B cell (primary cell): Measurements from ENCODE around the gene SENP2. TPM values are rescaled to one million over a fixed set of nuclear protein-coding genes. Genes with fewer than 3 reads are reported as not detected.

Source experiments
- ATAC-seq: fragments of 200-7000 bp; cut with Tn5 transposase; one replicate; pipeline ENCODE4 v1.10.0; 2021; ENCODE audit warnings: low read depth, mild to moderate bottlenecking, moderate number of reproducible peaks, moderate library complexity
- CTCF ChIA-PET: fragments of 350-600 bp; sonication (Branson Sonifier 250); formaldehyde crosslinking; loops from one replicate; lab custom pipeline; 2021; ENCODE audit warnings: antibody characterized with exemption, inconsistent platforms; lab: Charles Lee
- POLR2A ChIA-PET: fragments of 350-600 bp; sonication (Branson Sonifier 250); formaldehyde crosslinking; loops from one replicate; lab custom pipeline; 2021; ENCODE audit warnings: antibody characterized with exemption; lab: Charles Lee
- DNase-seq: peaks from one replicate; pipeline ENCODE4 v3.0.0; 2013
- H2AFZ ChIP-seq: 2 replicates; pipeline ENCODE4 v1.6.1; 2012; ENCODE audit warnings: mild to moderate bottlenecking, low read depth, low read length; ENCODE audit not compliant: insufficient read depth, poor library complexity, severe bottlenecking
- H3K27ac ChIP-seq, 2 donors: 1 replicate in 1 of 2; 2 replicates in 1 of 2; pipeline ENCODE4 v1.5.1; 2012 to 2013; ENCODE audit warnings: low read length in 2 of 2, mild to moderate bottlenecking in 2 of 2, moderate library complexity in 1 of 2
- H3K27me3 ChIP-seq, 4 experiments: fragments of 200-600 bp in 1 of 4; sonication (generic) in 1 of 4; replicated peaks in 1 of 4; 1 replicate in 2 of 4; 2 replicates in 2 of 4; pipeline versions ENCODE4 v1.6.1 to v1.7.0; 2013 to 2016; ENCODE audit warnings: low read length in 3 of 4, mild to moderate bottlenecking in 2 of 4, mixed read lengths in 1 of 4, moderate library complexity in 1 of 4; ENCODE audit not compliant: insufficient read depth in 4 of 4, control insufficient read depth in 3 of 4; ENCODE audit errors: control extremely low read depth in 1 of 4
- H3K36me3 ChIP-seq, 2 experiments: replicated peaks in 1 of 2; 1 replicate in 1 of 2; 2 replicates in 1 of 2; pipeline versions ENCODE4 v1.6.1 to v1.7.1; 2013; ENCODE audit warnings: low read length in 1 of 2; ENCODE audit not compliant: insufficient read depth in 2 of 2, control insufficient read depth in 1 of 2; ENCODE audit errors: control extremely low read depth in 1 of 2, extremely low read depth in 1 of 2
- H3K4me1 ChIP-seq, 2 donors: fragments of 200-600 bp in 1 of 2; sonication (generic) in 1 of 2; 1 replicate in 1 of 2; 2 replicates in 1 of 2; pipeline versions ENCODE4 v1.5.1 to v1.6.1; 2013 to 2017; ENCODE audit warnings: low read length in 2 of 2; ENCODE audit not compliant: control insufficient read depth in 2 of 2, insufficient read depth in 2 of 2
- H3K4me2 ChIP-seq: replicated peaks from 2 replicates; pipeline ENCODE3; 2012; ENCODE audit warnings: mild to moderate bottlenecking, low read depth, low read length; ENCODE audit not compliant: poor library complexity, severe bottlenecking
- H3K4me3 ChIP-seq, 5 experiments: fragments of 200-600 bp in 1 of 5; sonication (generic) in 1 of 5; 1 replicate in 3 of 5; 2 replicates in 2 of 5; pipeline versions ENCODE4 v1.5.1 to v1.7.0; 2011 to 2016; ENCODE audit warnings: low read length in 4 of 5, mild to moderate bottlenecking in 4 of 5, low read depth in 2 of 5, control low read depth in 1 of 5, moderate library complexity in 1 of 5; ENCODE audit not compliant: insufficient read depth in 1 of 5; ENCODE audit errors: control extremely low read depth in 1 of 5, extremely low read depth in 1 of 5
- H3K79me2 ChIP-seq: fragments of 200-600 bp; sonication (generic); one replicate; pipeline ENCODE4 v1.6.0; 2016; ENCODE audit warnings: low read length; ENCODE audit not compliant: control insufficient read depth, insufficient read depth
- H3K9ac ChIP-seq: fragments of 200-600 bp; sonication (generic); 2 replicates; pipeline ENCODE4 v1.6.1; 2017; ENCODE audit warnings: mild to moderate bottlenecking, low read length, moderate library complexity
- H3K9me3 ChIP-seq, 3 donors: one replicate each; pipeline versions ENCODE4 v1.6.1 to v1.7.1; 2013; ENCODE audit warnings: low read length in 2 of 3; ENCODE audit not compliant: control insufficient read depth in 2 of 3, insufficient read depth in 1 of 3; ENCODE audit errors: control extremely low read depth in 1 of 3
- H4K20me1 ChIP-seq: 2 replicates; pipeline ENCODE4 v1.6.0; 2012; ENCODE audit warnings: mild to moderate bottlenecking, low read length; ENCODE audit not compliant: insufficient read depth, control insufficient read depth, poor library complexity, severe bottlenecking
- H3K27ac Mint-ChIP-seq: one replicate; pipeline ENCODE4 v1.8.0; 2021; ENCODE audit warnings: mixed read lengths
- H3K27me3 Mint-ChIP-seq: one replicate; pipeline ENCODE4 v1.8.0; 2021; ENCODE audit warnings: mixed read lengths
- H3K4me1 Mint-ChIP-seq: one replicate; pipeline ENCODE4 v1.8.0; 2021; ENCODE audit warnings: mixed read lengths
- H3K4me3 Mint-ChIP-seq: one replicate; pipeline ENCODE4 v1.8.0; 2021; ENCODE audit warnings: mixed read lengths
- H3K9me3 Mint-ChIP-seq: one replicate; pipeline ENCODE4 v1.8.0; 2022; ENCODE audit warnings: mixed read lengths; ENCODE audit not compliant: insufficient read depth
- EZH2 ChIP-seq: IDR thresholded peaks from 2 replicates; pipeline ENCODE4 v1.6.1; 2012; ENCODE audit warnings: borderline replicate concordance, low read depth, mild to moderate bottlenecking, moderate library complexity, low read length; ENCODE audit not compliant: insufficient read depth, poor library complexity, severe bottlenecking
- WGBS: methylation state at CpG from one replicate; pipeline ENCODE4 v1.1.5; 2013; ENCODE audit warnings: missing lambda C conversion rate; ENCODE audit not compliant: insufficient coverage; 5-methylcytosine and 5-hydroxymethylcytosine counted together
- intact Hi-C: fragments of 100-400 bp; cut with micrococcal nuclease; formaldehyde crosslinking; loops from one replicate; pipeline ENCODE4 v1.10.0; 2022
- polyA plus RNA-seq: library from polyadenylated mRNA; depleted of rRNA; stranded (reverse); fragments of >200 nt; gene quantifications from 2 replicates; pipeline ENCODE4 v1.2.3, GENCODE V29; 2012
- total RNA-seq, 2 donors: library from RNA; stranded (reverse); fragments of 120-200 nt in 1 of 2; gene quantifications; 1 replicate in 1 of 2; 2 replicates in 1 of 2; pipeline versions ENCODE4 v1.2.3 to v1.2.4, GENCODE V29; 2013 to 2022
- TF ChIP-seq, protein P1 (sequence below): fragments of 200-600 bp; IDR thresholded peaks from one replicate; pipeline ENCODE4 v1.8.0; 2022; ENCODE audit warnings: antibody characterized with exemption, mild to moderate bottlenecking

Gene SENP2
- total and polyA plus RNA-seq, 2 donors (not counting 1 experiment from before 2014, with no cell fraction given) = 7.2 to 43.4 TPM

DNA sequence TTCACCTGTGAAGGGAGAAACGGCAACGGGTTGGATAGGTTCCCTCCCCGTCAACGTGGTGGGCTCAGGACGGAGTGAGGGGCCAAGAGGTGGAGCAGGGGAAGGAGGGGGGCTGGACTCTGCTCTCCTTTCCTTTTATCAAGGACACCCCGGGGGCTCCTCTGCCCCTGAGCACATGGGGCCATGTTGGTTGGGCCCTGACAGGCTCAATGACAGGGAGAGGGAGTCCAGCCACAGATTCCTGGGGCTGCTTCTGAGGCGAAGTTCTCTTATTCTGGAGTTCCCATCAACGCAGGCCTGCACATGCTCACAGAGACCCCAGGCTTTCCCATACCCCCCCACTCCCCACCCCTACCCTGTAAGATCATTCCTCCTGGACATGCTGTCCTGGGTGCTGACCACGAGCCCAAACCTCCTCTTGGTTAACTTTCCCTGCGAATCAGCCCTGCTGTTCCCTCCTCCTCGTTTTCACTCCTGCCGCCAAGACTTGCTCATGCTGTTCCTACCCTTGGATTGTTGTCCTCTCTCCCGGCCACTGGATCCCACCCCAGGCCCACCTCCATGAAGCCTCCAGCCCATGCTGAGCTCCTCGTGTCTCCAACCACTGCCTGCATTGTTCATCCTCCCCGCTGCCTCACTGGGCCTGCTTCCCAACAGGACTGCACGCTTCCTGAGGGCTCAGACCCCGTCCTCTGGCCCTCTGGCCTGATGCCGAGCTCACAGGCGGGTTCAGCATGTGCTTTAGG, 61.2 kb downstream of the SENP2 start:
- Histone ChIP-seq H3K36me3 (no peaks in the 10 kb centered on the region), H3K79me2 (no peaks in the 10 kb centered on the region), H3K4me1 (peaks cover 0 to 11% of the 10 kb centered on the region in 2 donors), H3K9ac (no peak overlapping the region), H4K20me1 (no peaks in the 10 kb centered on the region), H2AFZ (peak overlapping the region; percentile 71), H3K27me3 (no peaks in the 10 kb centered on the region), H3K4me2 (peak overlapping the region; percentile 54), H3K27ac (no peak overlapping the region), H3K4me3 (no peak overlapping the region), H3K9me3 (peaks cover 0 to 8% (median 0%) of the 10 kb centered on the region in 3 donors)
- no peaks in the 10 kb centered on the region for H3K27me3 Mint-ChIP-seq
- H3K27ac Mint-ChIP-seq = no peak overlapping the region
- WGBS = 85% methylated on average over 16 of the region's 19 CpGs
- no peaks in the 10 kb centered on the region for H3K9me3 Mint-ChIP-seq
- CTCF ChIA-PET = interaction anchor here (0.8 kb wide), 1 partner anchor 13 kb away, joined by 4 read pairs; no protein-coding TSS in a partner anchor
- no peak for ATAC-seq
- no peak for DNase-seq
- peaks cover 9% of the 10 kb centered on the region for H3K4me1 Mint-ChIP-seq
- peak overlapping the region; percentile 37 for H3K4me3 Mint-ChIP-seq
- no peak for TF ChIP-seq EZH2
- TF ChIP-seq, protein P1, sequence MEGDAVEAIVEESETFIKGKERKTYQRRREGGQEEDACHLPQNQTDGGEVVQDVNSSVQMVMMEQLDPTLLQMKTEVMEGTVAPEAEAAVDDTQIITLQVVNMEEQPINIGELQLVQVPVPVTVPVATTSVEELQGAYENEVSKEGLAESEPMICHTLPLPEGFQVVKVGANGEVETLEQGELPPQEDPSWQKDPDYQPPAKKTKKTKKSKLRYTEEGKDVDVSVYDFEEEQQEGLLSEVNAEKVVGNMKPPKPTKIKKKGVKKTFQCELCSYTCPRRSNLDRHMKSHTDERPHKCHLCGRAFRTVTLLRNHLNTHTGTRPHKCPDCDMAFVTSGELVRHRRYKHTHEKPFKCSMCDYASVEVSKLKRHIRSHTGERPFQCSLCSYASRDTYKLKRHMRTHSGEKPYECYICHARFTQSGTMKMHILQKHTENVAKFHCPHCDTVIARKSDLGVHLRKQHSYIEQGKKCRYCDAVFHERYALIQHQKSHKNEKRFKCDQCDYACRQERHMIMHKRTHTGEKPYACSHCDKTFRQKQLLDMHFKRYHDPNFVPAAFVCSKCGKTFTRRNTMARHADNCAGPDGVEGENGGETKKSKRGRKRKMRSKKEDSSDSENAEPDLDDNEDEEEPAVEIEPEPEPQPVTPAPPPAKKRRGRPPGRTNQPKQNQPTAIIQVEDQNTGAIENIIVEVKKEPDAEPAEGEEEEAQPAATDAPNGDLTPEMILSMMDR = no peak
- intact Hi-C loops = no loop called here
- POLR2A ChIA-PET = no interaction called here

DNA sequence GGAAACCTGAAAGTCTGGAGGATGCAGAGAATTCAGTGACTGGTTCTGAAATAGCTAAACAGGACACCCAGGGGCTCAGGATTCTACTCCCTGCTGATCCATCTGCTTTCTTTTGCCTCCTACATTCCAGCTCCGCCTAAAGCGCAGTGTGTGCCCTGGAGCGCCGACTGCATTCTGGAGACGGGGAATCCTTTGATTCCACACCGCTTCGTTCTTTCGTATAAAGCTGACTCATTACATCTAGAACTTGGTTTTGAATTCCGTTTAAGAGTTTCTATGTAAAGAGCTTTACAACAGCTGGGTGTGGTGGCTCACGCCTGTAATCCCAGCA, 61.8 kb downstream of the SENP2 start:
- H3K36me3 ChIP-seq = no peaks in the 10 kb centered on the region
- H3K4me3 ChIP-seq = no peak overlapping the region
- no peak overlapping the region for H2AFZ ChIP-seq
- ChIA-PET CTCF (interaction anchor here (0.8 to 1.0 kb wide), 2 partner anchors 8 to 13 kb away, joined by 3 to 4 read pairs; no protein-coding TSS in a partner anchor), POLR2A (no interaction called here)
- no peaks in the 10 kb centered on the region for H3K79me2 ChIP-seq
- Mint-ChIP-seq H3K27me3 (no peaks in the 10 kb centered on the region), H3K4me1 (peaks cover 9% of the 10 kb centered on the region), H3K9me3 (no peaks in the 10 kb centered on the region), H3K4me3 (no peak overlapping the region), H3K27ac (no peak overlapping the region)
- H3K27ac ChIP-seq = no peak overlapping the region
- H3K9me3 ChIP-seq = peaks cover 0 to 8% (median 0%) of the 10 kb centered on the region in 3 donors
- no peaks in the 10 kb centered on the region for H4K20me1 ChIP-seq
- WGBS = 96% methylated on average over 8 of the region's 10 CpGs
- no peaks in the 10 kb centered on the region for H3K27me3 ChIP-seq
- H3K9ac ChIP-seq = no peak overlapping the region
- intact Hi-C loops = no loop called here
- peaks cover 0 to 11% of the 10 kb centered on the region in 2 donors for H3K4me1 ChIP-seq
- DNase-seq (no peak), ATAC-seq (no peak)
- no peak for TF ChIP-seq EZH2
- TF ChIP-seq, protein P1 = no peak
- no peak overlapping the region for H3K4me2 ChIP-seq
